Right forelimb (tissue), 1 donor: ENCODE measurements around the gene METTL27.
"Not testable (repeated sequence)": the region's sequence is repeated elsewhere in the genome, so short reads cannot be mapped to it uniquely, and the experiment has no call there.

Experiments
- DNase-seq: peaks from one replicate; pipeline ENCODE4 v3.0.0-alpha.2; 2018

METTL27 gene

GRCh38 chr7:73817121-73817520 lies 25.2 kb downstream of the METTL27 start:
- no peak for DNase-seq

- DNase-seq = no peak
Observed at GRCh38 chr7:73815436-73815835, 26.9 kb downstream of the METTL27 start.

DNA sequence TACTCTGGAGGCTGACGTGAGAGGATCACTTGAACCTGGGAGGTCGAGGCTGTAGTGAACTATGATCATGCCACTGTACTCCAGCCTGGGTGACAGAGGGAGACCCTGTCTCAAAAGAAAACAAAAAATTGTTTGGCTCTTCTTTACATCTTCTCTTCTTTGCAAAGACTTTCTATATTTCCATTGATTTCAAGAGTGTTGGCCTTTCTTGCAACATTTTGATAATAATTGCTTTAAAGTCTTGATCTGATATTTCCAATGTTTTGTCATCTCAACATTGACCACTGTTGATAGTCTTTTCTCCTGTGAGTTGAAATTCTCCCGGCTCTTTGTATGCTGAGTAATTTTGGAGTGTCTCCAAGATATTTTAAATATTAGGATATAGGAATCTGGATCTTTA lies 29.3 kb downstream of the METTL27 start:
- DNase-seq = no peak

DNA sequence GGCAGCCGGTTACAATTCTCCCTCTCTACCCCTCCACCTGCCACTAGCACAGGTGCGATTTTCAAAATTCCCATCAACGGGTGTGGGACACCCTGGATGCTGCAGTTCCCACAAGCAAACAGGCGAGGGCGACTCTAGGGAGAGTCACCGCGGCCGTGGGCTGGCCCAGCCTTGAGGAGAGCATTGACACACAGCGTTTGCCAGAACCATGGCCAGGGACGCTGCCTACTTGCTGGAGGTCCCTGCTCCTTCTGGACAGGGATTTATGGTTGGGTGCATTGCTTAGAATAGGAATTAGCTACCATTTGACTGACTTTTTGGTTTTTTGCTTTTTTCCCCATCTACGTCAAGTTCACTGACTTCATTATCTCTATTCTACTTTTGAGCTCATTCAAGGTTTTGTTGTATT lies 30.6 kb downstream of the METTL27 start:
- DNase-seq = no peak

GRCh38 chr7:73810998-73811360 lies 31.3 kb downstream of the METTL27 start:
- DNase-seq = no peak

- no peak for DNase-seq
Observed at GRCh38 chr7:73809467-73809951, 32.8 kb downstream of the METTL27 start.

- DNase-seq = no peak
Observed at GRCh38 chr7:73802459-73802858, 39.9 kb downstream of the METTL27 start.

DNA sequence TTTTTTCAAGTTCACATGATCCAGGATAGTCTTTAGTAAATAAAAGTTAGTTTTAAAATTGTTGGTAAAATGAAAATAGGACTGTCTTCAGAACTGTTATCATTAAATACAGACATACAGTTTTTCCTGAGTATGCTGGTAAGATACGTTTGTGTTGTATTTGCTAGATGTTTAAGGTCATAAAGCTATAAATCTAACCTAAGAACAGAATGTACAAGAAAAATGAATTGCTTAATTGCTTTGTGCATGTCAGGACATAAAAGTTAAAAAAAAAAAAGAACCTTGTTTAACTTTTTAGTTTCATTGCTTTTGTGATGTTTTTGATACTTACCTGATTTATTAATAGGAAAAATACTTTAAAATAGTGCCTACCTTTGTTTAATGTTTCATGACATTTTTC lies 40.7 kb downstream of the METTL27 start:
- no peak for DNase-seq

GRCh38 chr7:73799282-73800141 lies 42.8 kb downstream of the METTL27 start:
- DNase-seq = no peak

- not testable (repeated sequence) for DNase-seq
Observed at GRCh38 chr7:73797176-73797575, 45.1 kb downstream of the METTL27 start.

GRCh38 chr7:73796656-73797055 lies 45.7 kb downstream of the METTL27 start:
- not testable (repeated sequence) for DNase-seq

DNA sequence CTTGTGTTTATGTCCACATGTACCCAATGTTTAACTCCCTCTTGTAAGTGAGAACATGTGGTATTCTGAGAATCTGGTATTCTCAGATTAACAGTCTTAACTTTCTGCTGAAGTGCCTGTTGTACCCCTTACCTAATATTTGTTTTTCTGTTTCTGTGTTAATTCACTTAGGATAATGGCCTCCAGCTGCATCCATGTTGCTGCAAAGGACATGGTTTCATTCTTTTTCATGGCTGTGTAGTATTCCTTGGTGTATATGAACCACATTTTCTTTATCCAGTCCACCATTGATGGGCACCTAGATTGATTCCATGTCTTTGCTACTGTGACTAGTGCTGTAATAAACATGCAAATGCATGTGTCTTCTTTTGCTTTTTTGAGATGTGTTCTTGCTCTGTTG lies 47.1 kb downstream of the METTL27 start:
- DNase-seq = not testable (repeated sequence)

GRCh38 chr7:73791170-73791690 lies 51.1 kb downstream of the METTL27 start:
- not testable (repeated sequence) for DNase-seq

- no peak for DNase-seq
Observed at GRCh38 chr7:73789051-73789450, 53.3 kb downstream of the METTL27 start.

DNA sequence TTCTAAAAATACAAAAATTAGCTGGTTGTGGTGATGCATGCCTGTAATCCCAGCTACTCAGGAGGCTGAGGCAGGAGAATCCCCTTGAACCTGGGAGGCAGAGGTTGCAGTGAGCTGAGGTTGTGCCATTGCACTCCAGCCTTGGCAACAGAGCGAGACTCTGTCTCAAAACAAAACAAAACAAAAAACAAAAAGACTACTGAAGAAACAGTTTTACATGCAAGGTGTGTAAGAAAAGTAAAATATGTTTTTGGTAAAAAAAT lies 54.6 kb downstream of the METTL27 start:
- not testable (repeated sequence) for DNase-seq

DNA sequence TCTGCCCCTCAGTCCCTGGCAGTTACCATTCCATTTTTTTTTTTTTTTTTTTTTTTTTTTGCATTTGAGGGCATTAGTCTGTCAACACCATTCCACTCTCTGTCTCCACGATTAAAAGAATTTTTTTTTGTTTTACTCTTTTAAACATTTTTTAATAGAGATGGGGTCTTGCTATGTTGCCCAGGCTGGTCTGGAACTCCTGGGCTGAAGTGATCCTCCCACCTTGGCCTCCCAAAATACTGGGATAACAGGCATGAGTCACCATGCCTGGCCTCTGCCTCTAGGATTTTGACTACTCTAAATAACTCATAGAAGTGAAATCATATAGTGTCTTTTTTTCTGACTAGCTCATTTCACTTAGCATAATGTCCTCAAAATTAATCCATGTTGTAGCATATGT lies 55.7 kb downstream of the METTL27 start:
- no peak for DNase-seq
